H1 (cell line): ENCODE measurements around the gene CENPVL1.

Experiments used
- CBX5 ChIP-seq: fragments of 300-800, 300-1000 bp; sonication (generic); IDR thresholded peaks from 2 replicates; pipeline ENCODE4 v1.7.1; 2016; ENCODE audit warnings: antibody characterized with exemption, low read length, low read depth
- CEBPB ChIP-seq: IDR thresholded peaks from 2 replicates; pipeline ENCODE4 v1.6.1; 2012; ENCODE audit warnings: low read depth, low read length
- JUND ChIP-seq: IDR thresholded peaks from 2 replicates; pipeline ENCODE4 v1.6.1; 2011; ENCODE audit warnings: mild to moderate bottlenecking, improper control_type of control experiment, low read length
- NRF1 ChIP-seq: IDR thresholded peaks from 2 replicates; pipeline ENCODE4 v1.6.1; 2011; ENCODE audit warnings: mild to moderate bottlenecking, low read depth, low read length, improper control_type of control experiment
- POLR2AphosphoS5 ChIP-seq: IDR thresholded peaks from 2 replicates; pipeline ENCODE4 v1.6.1; 2011; ENCODE audit warnings: low read depth, low read length
- RAD21 ChIP-seq, 2 experiments: IDR thresholded peaks in 1 of 2; conservative IDR thresholded peaks in 1 of 2; 2 replicates each; pipeline ENCODE4 v1.6.1; 2011; ENCODE audit warnings: low read depth in 2 of 2, low read length in 2 of 2, improper control_type of control experiment in 1 of 2, inconsistent platforms in 1 of 2, mild to moderate bottlenecking in 1 of 2, moderate library complexity in 1 of 2
- SIN3A ChIP-seq, 2 experiments: IDR thresholded peaks in 1 of 2; conservative IDR thresholded peaks in 1 of 2; 2 replicates each; pipeline ENCODE4 v1.6.1; 2011 to 2012; ENCODE audit warnings: low read length in 2 of 2, improper control_type of control experiment in 1 of 2, low read depth in 1 of 2, mild to moderate bottlenecking in 1 of 2
- SP2 ChIP-seq: IDR thresholded peaks from 2 replicates; pipeline ENCODE4 v1.6.1; 2012; ENCODE audit warnings: mild to moderate bottlenecking, low read length, inconsistent platforms
- TAF1 ChIP-seq: IDR thresholded peaks from 2 replicates; pipeline ENCODE4 v1.6.1; 2011; ENCODE audit warnings: mild to moderate bottlenecking, low read depth, low read length
- TF ChIP-seq, protein P1 (sequence below), 3 experiments: IDR thresholded peaks; 1 replicate in 2 of 3; 2 replicates in 1 of 3; pipeline versions ENCODE4 v1.5.1 to v1.6.1; 2011; ENCODE audit warnings: low read length in 3 of 3, mild to moderate bottlenecking in 3 of 3, inconsistent platforms in 2 of 3, low read depth in 1 of 3, moderate library complexity in 1 of 3; ENCODE audit not compliant: insufficient read depth in 1 of 3; ENCODE audit errors: control extremely low read depth in 1 of 3
- TF ChIP-seq, protein P2 (sequence below): IDR thresholded peaks from 2 replicates; pipeline ENCODE4 v1.6.1; 2012; ENCODE audit warnings: inconsistent platforms
- TF ChIP-seq, protein P3 (sequence below): IDR thresholded peaks from 2 replicates; pipeline ENCODE4 v1.6.1; 2012; ENCODE audit warnings: inconsistent platforms
- TF ChIP-seq, protein P4 (sequence below): IDR thresholded peaks from 2 replicates; pipeline ENCODE4 v1.6.1; 2011; ENCODE audit warnings: low read length, improper control_type of control experiment

DNA sequence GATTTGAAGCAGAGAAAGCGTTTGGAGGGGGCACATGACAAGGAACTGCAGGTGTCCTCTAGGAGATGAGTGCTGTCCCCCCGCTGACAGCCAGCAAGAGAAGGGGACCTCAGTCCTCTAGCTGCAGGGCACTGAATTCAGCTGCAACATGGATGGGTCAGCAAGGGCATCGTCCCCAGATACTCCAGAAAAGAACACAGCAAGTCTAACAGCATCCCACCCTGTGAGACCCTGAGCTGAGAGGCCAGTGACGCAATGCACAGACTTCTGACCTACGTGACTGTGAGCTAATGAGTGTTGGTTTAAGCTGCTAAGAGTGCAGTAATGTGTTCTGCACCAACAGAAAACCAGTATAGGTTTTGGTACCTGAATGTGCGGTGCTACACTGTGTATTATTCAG lies 16.1 kb upstream of the CENPVL1 start:
- TF ChIP-seq CEBPB = no peak
- TF ChIP-seq CBX5 = no peak
- no peak for TF ChIP-seq POLR2AphosphoS5
- TF ChIP-seq NRF1 = no peak
- no peak for TF ChIP-seq JUND
- TF ChIP-seq, protein P1, sequence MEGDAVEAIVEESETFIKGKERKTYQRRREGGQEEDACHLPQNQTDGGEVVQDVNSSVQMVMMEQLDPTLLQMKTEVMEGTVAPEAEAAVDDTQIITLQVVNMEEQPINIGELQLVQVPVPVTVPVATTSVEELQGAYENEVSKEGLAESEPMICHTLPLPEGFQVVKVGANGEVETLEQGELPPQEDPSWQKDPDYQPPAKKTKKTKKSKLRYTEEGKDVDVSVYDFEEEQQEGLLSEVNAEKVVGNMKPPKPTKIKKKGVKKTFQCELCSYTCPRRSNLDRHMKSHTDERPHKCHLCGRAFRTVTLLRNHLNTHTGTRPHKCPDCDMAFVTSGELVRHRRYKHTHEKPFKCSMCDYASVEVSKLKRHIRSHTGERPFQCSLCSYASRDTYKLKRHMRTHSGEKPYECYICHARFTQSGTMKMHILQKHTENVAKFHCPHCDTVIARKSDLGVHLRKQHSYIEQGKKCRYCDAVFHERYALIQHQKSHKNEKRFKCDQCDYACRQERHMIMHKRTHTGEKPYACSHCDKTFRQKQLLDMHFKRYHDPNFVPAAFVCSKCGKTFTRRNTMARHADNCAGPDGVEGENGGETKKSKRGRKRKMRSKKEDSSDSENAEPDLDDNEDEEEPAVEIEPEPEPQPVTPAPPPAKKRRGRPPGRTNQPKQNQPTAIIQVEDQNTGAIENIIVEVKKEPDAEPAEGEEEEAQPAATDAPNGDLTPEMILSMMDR (IDR thresholded peaks at IDR 0.05; ENCODE audit: control extremely low read depth in 1 of 3, insufficient read depth in 1 of 3, low read depth in 1 of 3, low read length in 3 of 3) = no peak
- no peak for TF ChIP-seq SP2
- TF ChIP-seq, protein P2, sequence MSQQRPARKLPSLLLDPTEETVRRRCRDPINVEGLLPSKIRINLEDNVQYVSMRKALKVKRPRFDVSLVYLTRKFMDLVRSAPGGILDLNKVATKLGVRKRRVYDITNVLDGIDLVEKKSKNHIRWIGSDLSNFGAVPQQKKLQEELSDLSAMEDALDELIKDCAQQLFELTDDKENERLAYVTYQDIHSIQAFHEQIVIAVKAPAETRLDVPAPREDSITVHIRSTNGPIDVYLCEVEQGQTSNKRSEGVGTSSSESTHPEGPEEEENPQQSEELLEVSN = no peak
- no peak for TF ChIP-seq SIN3A (conservative IDR thresholded peaks at IDR 0.05 in 1 of 2, IDR thresholded peaks at IDR 0.05 in 1 of 2; ENCODE audit: low read depth in 1 of 2, low read length in 2 of 2)
- TF ChIP-seq, protein P3, sequence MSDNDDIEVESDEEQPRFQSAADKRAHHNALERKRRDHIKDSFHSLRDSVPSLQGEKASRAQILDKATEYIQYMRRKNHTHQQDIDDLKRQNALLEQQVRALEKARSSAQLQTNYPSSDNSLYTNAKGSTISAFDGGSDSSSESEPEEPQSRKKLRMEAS = no peak
- TF ChIP-seq, protein P4, sequence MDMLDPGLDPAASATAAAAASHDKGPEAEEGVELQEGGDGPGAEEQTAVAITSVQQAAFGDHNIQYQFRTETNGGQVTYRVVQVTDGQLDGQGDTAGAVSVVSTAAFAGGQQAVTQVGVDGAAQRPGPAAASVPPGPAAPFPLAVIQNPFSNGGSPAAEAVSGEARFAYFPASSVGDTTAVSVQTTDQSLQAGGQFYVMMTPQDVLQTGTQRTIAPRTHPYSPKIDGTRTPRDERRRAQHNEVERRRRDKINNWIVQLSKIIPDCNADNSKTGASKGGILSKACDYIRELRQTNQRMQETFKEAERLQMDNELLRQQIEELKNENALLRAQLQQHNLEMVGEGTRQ = no peak
- no peak for TF ChIP-seq TAF1
- TF ChIP-seq RAD21 (IDR thresholded peaks at IDR 0.05 in 1 of 2, conservative IDR thresholded peaks at IDR 0.05 in 1 of 2; ENCODE audit: low read depth in 2 of 2, low read length in 2 of 2) = no peak
